Measurements from ENCODE around the gene ARAP2. TPM values are rescaled to one million over a fixed set of nuclear protein-coding genes. Genes with fewer than 3 reads are reported as not detected.

Gene ARAP2
- total RNA-seq, 1 donor, result 3.6 TPM

GRCh38 chr4:36094995-36095394, 149.3 kb downstream of the ARAP2 start:
- Histone ChIP-seq H3K4me1 (ENCODE audit: insufficient read depth, low read length) (no peaks in the 10 kb centered on the region), H3K27ac (ENCODE audit: low read depth, low read length) (no peak overlapping the region), H3K4me3 (ENCODE audit: insufficient read depth, low read length) (no peak overlapping the region), H3K36me3 (ENCODE audit: insufficient read depth, low read length) (no peaks in the 10 kb centered on the region), H3K27me3 (ENCODE audit: insufficient read depth, low read length) (no peaks in the 10 kb centered on the region), H2AFZ (ENCODE audit: low read length) (no peak overlapping the region), H3K4me2 (ENCODE audit: insufficient read depth, low read length) (no peak overlapping the region), H4K20me1 (ENCODE audit: insufficient read depth, low read length) (no peaks in the 10 kb centered on the region), H3K9me3 (ENCODE audit: low read depth, low read length) (no peaks in the 10 kb centered on the region), H3K79me2 (ENCODE audit: insufficient read depth, low read length) (no peaks in the 10 kb centered on the region)
- no peak for TF ChIP-seq CTCF (IDR thresholded peaks at IDR 0.05; ENCODE audit: extremely low read depth, low read depth, low read length)
- no peak for DNase-seq (ENCODE audit: insufficient read length, low spot score, missing footprints)

- no peaks in the 10 kb centered on the region for H3K9me3 ChIP-seq (ENCODE audit: low read depth, low read length)
- H3K4me2 ChIP-seq (ENCODE audit: insufficient read depth, low read length), result no peak overlapping the region
- TF ChIP-seq CTCF (IDR thresholded peaks at IDR 0.05; ENCODE audit: extremely low read depth, low read depth, low read length), result no peak
- H3K4me1 ChIP-seq (ENCODE audit: insufficient read depth, low read length), result no peaks in the 10 kb centered on the region
- H3K36me3 ChIP-seq (ENCODE audit: insufficient read depth, low read length), result no peaks in the 10 kb centered on the region
- H3K4me3 ChIP-seq (ENCODE audit: insufficient read depth, low read length), result no peak overlapping the region
- DNase-seq (ENCODE audit: insufficient read length, low spot score, missing footprints), result no peak
- H3K79me2 ChIP-seq (ENCODE audit: insufficient read depth, low read length), result no peaks in the 10 kb centered on the region
- H3K27ac ChIP-seq (ENCODE audit: low read depth, low read length), result no peak overlapping the region
- no peaks in the 10 kb centered on the region for H4K20me1 ChIP-seq (ENCODE audit: insufficient read depth, low read length)
- H2AFZ ChIP-seq (ENCODE audit: low read length), result no peak overlapping the region
- H3K27me3 ChIP-seq (ENCODE audit: insufficient read depth, low read length), result no peaks in the 10 kb centered on the region
These were observed 152.3 kb downstream of the ARAP2 start for GRCh38 chr4:36091997-36092396.

GRCh38 chr4:36088542-36088941, 155.8 kb downstream of the ARAP2 start:
- H3K27me3 ChIP-seq (ENCODE audit: insufficient read depth, low read length), result no peaks in the 10 kb centered on the region
- H3K79me2 ChIP-seq (ENCODE audit: insufficient read depth, low read length), result no peaks in the 10 kb centered on the region
- no peak overlapping the region for H3K4me2 ChIP-seq (ENCODE audit: insufficient read depth, low read length)
- no peak overlapping the region for H2AFZ ChIP-seq (ENCODE audit: low read length)
- H3K9me3 ChIP-seq (ENCODE audit: low read depth, low read length), result no peaks in the 10 kb centered on the region
- no peak for DNase-seq (ENCODE audit: insufficient read length, low spot score, missing footprints)
- H4K20me1 ChIP-seq (ENCODE audit: insufficient read depth, low read length), result no peaks in the 10 kb centered on the region
- no peak overlapping the region for H3K27ac ChIP-seq (ENCODE audit: low read depth, low read length)
- no peaks in the 10 kb centered on the region for H3K4me1 ChIP-seq (ENCODE audit: insufficient read depth, low read length)
- no peaks in the 10 kb centered on the region for H3K36me3 ChIP-seq (ENCODE audit: insufficient read depth, low read length)
- no peak for TF ChIP-seq CTCF (IDR thresholded peaks at IDR 0.05; ENCODE audit: extremely low read depth, low read depth, low read length)
- H3K4me3 ChIP-seq (ENCODE audit: insufficient read depth, low read length), result no peak overlapping the region

- H3K36me3 ChIP-seq (ENCODE audit: insufficient read depth, low read length), result no peaks in the 10 kb centered on the region
- H3K79me2 ChIP-seq (ENCODE audit: insufficient read depth, low read length), result no peaks in the 10 kb centered on the region
- no peaks in the 10 kb centered on the region for H3K9me3 ChIP-seq (ENCODE audit: low read depth, low read length)
- H3K27ac ChIP-seq (ENCODE audit: low read depth, low read length), result no peak overlapping the region
- H3K4me3 ChIP-seq (ENCODE audit: insufficient read depth, low read length), result no peak overlapping the region
- TF ChIP-seq CTCF (IDR thresholded peaks at IDR 0.05; ENCODE audit: extremely low read depth, low read depth, low read length), result no peak
- no peaks in the 10 kb centered on the region for H3K27me3 ChIP-seq (ENCODE audit: insufficient read depth, low read length)
- H4K20me1 ChIP-seq (ENCODE audit: insufficient read depth, low read length), result no peaks in the 10 kb centered on the region
- no peaks in the 10 kb centered on the region for H3K4me1 ChIP-seq (ENCODE audit: insufficient read depth, low read length)
- no peak overlapping the region for H2AFZ ChIP-seq (ENCODE audit: low read length)
- no peak for DNase-seq (ENCODE audit: insufficient read length, low spot score, missing footprints)
- H3K4me2 ChIP-seq (ENCODE audit: insufficient read depth, low read length), result no peak overlapping the region
These were observed 158.0 kb downstream of the ARAP2 start for GRCh38 chr4:36086261-36086786.
